ENCODE data around the gene TIGD6. TPM values are rescaled to one million over a fixed set of nuclear protein-coding genes. Genes with fewer than 3 reads are reported as not detected.

Gene TIGD6
- total and polyA plus RNA-seq, 5 experiments from 2014 or later = 2.7 to 6.3 (median 4.5) TPM

DNA sequence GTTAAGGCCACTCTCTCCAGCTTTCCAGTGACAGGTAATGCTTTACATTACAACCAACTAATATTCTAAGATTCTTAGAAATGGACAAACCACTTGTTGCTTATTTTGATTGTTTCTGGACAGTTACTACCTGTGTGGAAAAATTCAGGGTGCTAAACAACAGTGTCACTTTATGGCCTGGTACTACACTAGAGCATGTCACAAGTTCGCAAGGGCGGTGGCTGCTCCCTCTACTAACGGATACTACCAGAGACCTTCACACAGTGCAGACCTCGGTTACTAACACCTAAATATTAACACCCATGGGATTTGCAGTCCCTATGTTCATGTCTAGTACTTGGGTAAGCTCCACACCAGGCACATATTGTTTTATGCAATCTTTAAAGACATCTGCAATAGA, 13.5 kb upstream of the TIGD6 start:
- DNase-seq (no peak), ATAC-seq (no peak)
- no peaks in the 10 kb centered on the region for H3K27me3 Mint-ChIP-seq
- H3K36me3 Mint-ChIP-seq = peaks cover 27 to 96% (median 54%) of the 10 kb centered on the region in 3 donors
- POLR2A ChIA-PET = no interaction called here
- H3K27ac Mint-ChIP-seq = no peak overlapping the region
- H3K9me3 Mint-ChIP-seq = peaks cover 0 to 12% (median 0%) of the 10 kb centered on the region in 9 donors
- no peak overlapping the region for H3K4me3 Mint-ChIP-seq
- H3K4me1 Mint-ChIP-seq = peaks cover 2 to 8% (median 5%) of the 10 kb centered on the region in 4 donors

DNA sequence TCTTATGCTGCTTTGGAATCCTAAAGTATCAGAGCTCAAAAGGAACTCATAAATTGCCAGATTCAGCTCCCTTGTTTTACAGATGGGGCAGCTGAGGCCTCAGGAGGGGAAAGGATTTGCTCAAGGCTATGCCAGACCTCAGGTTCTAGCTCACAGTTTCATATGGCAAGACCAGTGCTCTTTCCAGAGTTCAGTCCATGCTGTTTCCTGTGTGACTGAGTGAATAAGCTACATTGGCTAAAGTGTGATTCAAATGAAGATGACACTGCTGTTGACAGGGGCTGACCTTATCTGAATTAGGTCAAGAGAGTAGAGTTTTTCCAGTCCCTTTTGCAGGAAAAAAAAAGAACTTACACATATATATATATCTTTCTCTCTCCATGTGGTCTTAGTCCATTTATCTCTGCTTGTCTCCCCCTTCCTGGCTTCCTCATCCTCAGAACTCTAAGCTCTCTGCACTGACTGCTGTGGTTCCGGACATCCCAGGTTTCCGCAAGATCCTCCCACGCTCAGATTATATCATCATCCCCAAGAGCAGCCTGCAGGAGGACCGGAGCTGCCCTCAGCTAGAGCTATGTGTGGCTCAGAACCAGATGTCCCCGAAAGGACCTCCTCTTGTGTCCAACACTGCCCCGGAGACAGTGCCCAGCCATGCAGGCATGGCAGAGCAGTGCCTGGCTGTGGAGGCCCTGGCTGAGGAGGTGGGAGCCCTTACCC, 9.4 kb upstream of the TIGD6 start:
- ATAC-seq (no peak), DNase-seq (no peak)
- Mint-ChIP-seq H3K9me3 (no peaks in the 10 kb centered on the region), H3K36me3 (peaks cover 16 to 94% (median 36%) of the 10 kb centered on the region in 3 donors), H3K27ac (peak overlapping the region in 1 of 10 donors; percentile 20), H3K4me1 (peaks cover 3 to 24% (median 14%) of the 10 kb centered on the region in 4 donors), H3K4me3 (no peak overlapping the region), H3K27me3 (no peaks in the 10 kb centered on the region)
- POLR2A ChIA-PET = interaction anchor here (0.9 kb wide), 1 partner anchor 10 kb away, joined by 3 read pairs; the partner anchor contains the start of gene TIGD6

DNA sequence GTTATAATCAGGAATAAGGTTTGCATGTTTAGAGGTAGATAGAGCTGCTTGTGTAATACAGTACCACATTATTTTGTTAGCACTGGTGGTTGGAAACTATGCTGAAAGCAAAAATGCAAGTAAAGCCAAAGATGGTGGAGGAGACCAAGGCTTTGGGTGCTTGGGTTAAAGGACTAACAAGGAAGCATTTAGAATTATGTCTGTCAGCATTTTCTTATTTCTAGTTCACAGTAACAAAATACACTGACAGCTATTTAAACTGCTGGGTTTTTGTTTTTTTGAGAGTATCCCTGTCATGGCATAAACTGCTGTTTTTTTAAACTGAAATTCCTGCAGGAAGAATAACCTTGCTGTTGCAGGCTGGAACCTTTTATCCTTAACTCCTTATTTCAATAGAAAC, 6.6 kb upstream of the TIGD6 start:
- Mint-ChIP-seq H3K4me3 (no peak overlapping the region), H3K27me3 (no peaks in the 10 kb centered on the region), H3K27ac (no peak overlapping the region), H3K36me3 (peaks cover 2 to 82% (median 15%) of the 10 kb centered on the region in 3 donors), H3K4me1 (peaks cover 10 to 43% (median 28%) of the 10 kb centered on the region in 4 donors), H3K9me3 (no peaks in the 10 kb centered on the region)
- POLR2A ChIA-PET = no interaction called here
- ATAC-seq = no peak
- DNase-seq = no peak

DNA sequence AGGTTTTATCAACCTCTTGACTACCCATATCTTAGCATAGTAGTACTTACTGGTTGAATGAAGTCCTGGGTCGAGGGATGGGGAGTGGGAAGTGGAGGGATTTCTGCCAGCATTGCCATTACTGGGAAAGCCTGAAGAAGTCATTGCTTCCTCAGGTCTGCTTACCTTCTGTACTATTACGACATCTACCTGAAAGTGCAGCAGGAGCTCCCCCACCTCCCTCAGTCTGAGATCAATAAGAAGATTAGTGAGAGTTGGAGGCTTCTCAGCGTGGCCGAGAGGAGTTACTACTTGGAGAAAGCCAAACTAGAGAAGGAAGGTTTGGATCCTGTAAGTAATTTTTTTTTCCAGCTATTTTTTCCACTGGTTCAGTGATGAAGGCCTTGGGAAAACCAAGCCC, 5.9 kb upstream of the TIGD6 start:
- H3K9me3 Mint-ChIP-seq = no peaks in the 10 kb centered on the region
- POLR2A ChIA-PET = no interaction called here
- H3K4me1 Mint-ChIP-seq = peaks cover 14 to 49% (median 33%) of the 10 kb centered on the region in 4 donors
- no peak overlapping the region for H3K4me3 Mint-ChIP-seq
- DNase-seq (no peak), ATAC-seq (no peak)
- H3K27ac Mint-ChIP-seq = peak overlapping the region in 2 of 10 donors; percentile 10 to 63
- H3K27me3 Mint-ChIP-seq = no peaks in the 10 kb centered on the region
- peaks cover 0 to 74% (median 13%) of the 10 kb centered on the region in 3 donors for H3K36me3 Mint-ChIP-seq

DNA sequence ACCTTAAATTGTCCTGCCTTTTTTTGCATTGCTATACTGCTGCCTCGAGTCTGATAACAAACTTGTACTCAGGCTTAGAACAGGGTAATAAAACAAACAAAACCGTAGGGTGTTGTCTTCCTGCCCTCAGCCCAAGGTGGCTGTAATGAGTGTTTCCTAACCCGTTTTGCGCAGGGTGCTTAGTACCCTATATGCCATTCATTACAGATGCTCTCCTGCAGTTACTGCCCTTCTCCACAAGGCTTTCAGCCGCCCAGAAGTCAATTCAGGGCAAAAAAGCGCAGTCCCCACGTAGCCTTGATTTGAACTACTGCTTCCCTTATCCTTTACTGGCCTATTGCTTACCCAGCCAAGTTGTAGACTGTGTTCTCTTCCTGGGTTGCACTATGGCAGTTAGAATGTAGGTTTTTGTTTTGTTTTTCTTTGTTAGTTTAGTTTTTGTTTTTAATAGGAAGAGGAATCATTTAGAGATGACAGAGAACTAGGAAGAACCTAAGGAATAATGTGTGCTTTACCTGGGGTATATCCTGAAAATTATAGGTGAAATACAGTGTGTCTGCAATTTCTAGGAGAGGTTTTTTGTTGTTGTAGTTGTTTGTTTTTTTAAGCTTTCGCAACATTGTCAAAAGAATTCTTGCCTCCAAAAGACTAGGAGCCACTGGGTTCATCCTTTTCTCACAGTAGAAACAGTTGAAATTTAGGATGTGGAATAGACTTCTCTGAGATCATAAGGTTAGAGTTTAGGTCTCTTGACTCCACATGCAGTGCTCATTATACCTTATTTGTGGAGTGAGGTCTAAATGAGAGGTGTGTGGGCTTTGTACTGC, 1.4 kb upstream of the TIGD6 start:
- no peaks in the 10 kb centered on the region for H3K9me3 Mint-ChIP-seq
- POLR2A ChIA-PET = interaction anchor here (0.6 to 1.8 kb wide), 5 partner anchors 10 to 1619 kb away, joined by 3 to 7 read pairs (median 3); partner anchors contain the start of gene RPS14
- H3K27ac Mint-ChIP-seq = peak overlapping the region; percentile 84 to 98 (median 94)
- H3K36me3 Mint-ChIP-seq = peaks cover 0 to 35% (median 8%) of the 10 kb centered on the region in 3 donors
- peak overlapping the region; percentile 75 to 98 (median 92) for H3K4me3 Mint-ChIP-seq
- ATAC-seq = peak; percentile 63 to 74
- H3K27me3 Mint-ChIP-seq = no peaks in the 10 kb centered on the region
- peak; percentile 26 to 72 (median 56) for DNase-seq
- H3K4me1 Mint-ChIP-seq = peaks cover 28 to 50% (median 44%) of the 10 kb centered on the region in 4 donors

DNA sequence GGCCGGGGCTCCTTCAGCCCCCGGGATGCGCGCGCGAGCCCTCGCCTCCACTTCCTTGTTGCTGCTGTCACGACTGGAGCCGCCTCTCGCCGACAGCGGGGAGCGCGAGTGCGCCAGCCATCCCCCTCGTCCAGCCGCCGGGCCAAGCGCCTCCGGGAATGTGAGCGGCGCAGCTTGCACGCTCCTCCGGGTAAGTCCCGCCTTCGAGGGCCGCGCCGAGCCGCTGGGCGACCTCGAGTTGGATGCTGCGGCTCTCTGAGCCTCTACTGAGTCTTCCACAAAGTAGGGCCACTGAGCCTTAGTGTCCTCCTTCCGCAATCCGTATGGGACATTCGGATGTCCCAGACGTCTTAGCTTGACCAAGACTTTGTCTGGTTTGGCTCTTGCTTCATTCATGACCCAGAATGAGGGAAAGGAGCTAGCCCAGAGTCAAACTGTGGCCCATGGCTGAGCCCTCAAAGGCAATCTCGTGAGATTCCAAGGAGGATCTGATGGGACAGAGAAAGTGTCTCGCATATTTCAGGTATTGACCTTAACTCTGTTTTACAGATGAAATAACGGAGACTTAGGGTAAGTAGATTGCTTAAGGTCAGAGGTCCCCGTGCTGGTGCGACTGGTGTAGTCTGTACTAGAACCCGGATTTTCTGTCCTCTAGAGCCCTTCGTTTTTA, 671 bp upstream of the TIGD6 start:
- no peaks in the 10 kb centered on the region for H3K27me3 Mint-ChIP-seq
- H3K9me3 Mint-ChIP-seq = no peaks in the 10 kb centered on the region
- POLR2A ChIA-PET = interaction anchor here (0.6 to 1.8 kb wide), 9 partner anchors 10 to 1619 kb away, joined by 3 to 11 read pairs (median 5); partner anchors contain the start of genes GRPEL2, PPARGC1B, RPS14 and SLC26A2
- DNase-seq (peak in 5 of 10 donors; percentile 1 to 36 (median 31)), ATAC-seq (peak; percentile 10 to 19)
- H3K4me1 Mint-ChIP-seq = peaks cover 28 to 48% (median 42%) of the 10 kb centered on the region in 4 donors
- peaks cover 0 to 31% (median 10%) of the 10 kb centered on the region in 3 donors for H3K36me3 Mint-ChIP-seq
- peak overlapping the region; percentile 84 to 98 (median 94) for H3K27ac Mint-ChIP-seq
- H3K4me3 Mint-ChIP-seq = peak overlapping the region; percentile 75 to 98 (median 92)

DNA sequence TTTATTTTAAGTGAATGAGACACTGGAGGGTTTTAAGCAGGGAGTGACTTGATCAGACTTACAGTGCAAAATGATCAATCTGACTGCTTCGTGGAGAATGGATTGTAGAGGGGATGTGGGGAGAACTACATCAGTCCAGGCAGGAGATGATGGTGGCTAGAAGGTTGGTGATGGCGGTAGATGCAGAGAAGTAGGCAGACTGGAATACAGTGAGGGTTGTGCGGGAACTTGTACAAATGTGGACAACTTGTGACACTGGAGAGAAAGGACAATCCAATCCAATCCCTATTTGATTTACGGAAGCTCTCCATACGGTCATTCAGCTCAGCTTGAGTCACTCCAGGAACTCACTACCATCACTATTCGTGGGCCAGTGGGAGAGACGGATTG, 593 bp downstream of the TIGD6 start:
- H3K4me3 Mint-ChIP-seq = peak overlapping the region; percentile 75 to 98 (median 90)
- no peaks in the 10 kb centered on the region for H3K9me3 Mint-ChIP-seq
- DNase-seq (no peak), ATAC-seq (no peak)
- POLR2A ChIA-PET = interaction anchor here (0.6 to 1.8 kb wide), 8 partner anchors 8 to 450 kb away, joined by 3 to 11 read pairs (median 6); partner anchors contain the start of genes PPARGC1B, RPS14 and SLC26A2
- no peaks in the 10 kb centered on the region for H3K27me3 Mint-ChIP-seq
- H3K27ac Mint-ChIP-seq = peak overlapping the region; percentile 84 to 96 (median 92)
- peaks cover 26 to 42% (median 40%) of the 10 kb centered on the region in 4 donors for H3K4me1 Mint-ChIP-seq
- peaks cover 0 to 32% (median 8%) of the 10 kb centered on the region in 3 donors for H3K36me3 Mint-ChIP-seq

DNA sequence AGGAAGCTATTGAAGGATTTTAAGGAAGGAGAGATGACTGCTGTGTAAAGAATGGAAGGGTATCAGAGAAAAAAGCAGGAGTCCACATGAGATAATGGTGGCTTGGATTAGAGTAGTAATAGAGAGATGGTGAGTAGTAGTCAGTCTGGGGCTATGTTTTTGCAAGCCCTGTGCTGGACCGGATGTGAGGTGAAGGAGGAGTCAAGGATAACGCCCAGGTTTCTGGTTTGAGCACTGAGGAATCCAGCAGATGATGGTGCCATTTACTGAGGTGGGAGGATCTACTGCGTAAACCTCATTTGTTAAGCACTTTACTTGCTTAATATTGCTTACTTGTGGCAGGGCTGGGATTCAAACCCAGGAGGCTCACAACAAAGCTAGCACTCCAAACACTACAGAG, 1.1 kb downstream of the TIGD6 start:
- Mint-ChIP-seq H3K27ac (peak overlapping the region; percentile 84 to 96 (median 92)), H3K27me3 (no peaks in the 10 kb centered on the region), H3K36me3 (peaks cover 0 to 27% (median 6%) of the 10 kb centered on the region in 3 donors), H3K9me3 (no peaks in the 10 kb centered on the region), H3K4me3 (peak overlapping the region; percentile 75 to 98 (median 90)), H3K4me1 (peaks cover 24 to 40% (median 39%) of the 10 kb centered on the region in 4 donors)
- POLR2A ChIA-PET = interaction anchor here (1.4 to 1.6 kb wide), 3 partner anchors 39 to 269 kb away, joined by 5 to 11 read pairs (median 6); partner anchors contain the start of genes PPARGC1B and SLC26A2
- no peak for ATAC-seq
- no peak for DNase-seq

DNA sequence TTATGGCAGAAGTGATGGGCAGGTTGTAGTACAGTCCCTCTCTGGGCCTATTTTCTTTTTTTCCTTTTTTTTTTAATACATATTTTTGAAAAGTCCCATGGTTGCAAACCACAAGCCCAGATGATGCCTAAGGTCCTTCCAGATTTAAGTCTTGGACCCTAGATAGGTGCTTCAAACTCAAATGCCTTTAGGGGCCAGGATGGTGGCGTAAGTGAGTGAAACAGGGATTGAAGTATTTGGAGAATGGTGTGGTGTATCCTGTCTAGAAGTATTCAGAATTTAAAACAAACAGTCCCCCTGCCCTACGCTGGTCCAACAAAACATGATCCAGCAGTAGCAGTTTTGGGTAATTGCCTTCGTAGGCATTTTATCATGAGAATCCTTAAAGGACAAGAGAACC, 2.2 kb downstream of the TIGD6 start:
- POLR2A ChIA-PET = interaction anchor here (0.6 kb wide), 1 partner anchor 38 kb away, joined by 3 read pairs; the partner anchor contains the start of gene SLC26A2
- Mint-ChIP-seq H3K36me3 (peaks cover 0 to 19% (median 2%) of the 10 kb centered on the region in 3 donors), H3K27me3 (no peaks in the 10 kb centered on the region), H3K4me1 (peaks cover 22 to 40% (median 32%) of the 10 kb centered on the region in 4 donors), H3K27ac (peak overlapping the region in 2 of 10 donors; percentile 32 to 84), H3K9me3 (no peaks in the 10 kb centered on the region), H3K4me3 (peak overlapping the region in 3 of 10 donors; percentile 1 to 75 (median 18))
- no peak for ATAC-seq
- DNase-seq = no peak

DNA sequence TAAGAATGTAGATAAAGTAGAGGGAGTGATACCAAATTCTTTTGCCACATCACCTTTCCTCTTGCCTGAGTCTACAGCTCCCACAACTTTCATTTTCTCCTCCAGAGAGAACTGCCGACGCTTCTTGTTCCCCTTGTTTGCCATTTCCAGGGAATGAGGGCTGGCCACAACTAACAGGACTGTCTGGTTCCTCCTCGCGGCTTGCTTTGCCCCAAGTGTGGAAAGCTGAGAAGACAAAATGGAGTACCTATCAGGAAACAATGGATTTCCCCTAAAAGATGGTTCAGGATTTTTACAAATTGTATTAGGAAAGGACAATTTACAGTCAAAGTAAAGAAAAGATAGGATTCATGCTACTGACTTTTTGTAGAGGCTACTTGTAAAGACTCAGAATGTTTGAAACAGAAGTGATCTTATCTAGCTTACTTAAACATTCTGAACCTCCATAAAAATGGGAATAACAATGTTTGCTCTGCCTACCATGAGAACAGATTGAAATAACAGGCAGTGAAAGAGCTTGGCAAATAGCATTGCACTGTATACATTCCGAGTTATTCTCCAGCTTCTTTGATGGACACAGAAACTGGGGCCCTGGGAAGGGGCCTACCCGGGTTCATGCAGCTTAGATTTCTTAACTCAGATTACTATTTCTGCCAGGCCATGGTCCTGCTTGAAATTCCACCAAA, 4.1 kb downstream of the TIGD6 start:
- peak overlapping the region in 2 of 10 donors; percentile 60 to 80 for H3K27ac Mint-ChIP-seq

DNA sequence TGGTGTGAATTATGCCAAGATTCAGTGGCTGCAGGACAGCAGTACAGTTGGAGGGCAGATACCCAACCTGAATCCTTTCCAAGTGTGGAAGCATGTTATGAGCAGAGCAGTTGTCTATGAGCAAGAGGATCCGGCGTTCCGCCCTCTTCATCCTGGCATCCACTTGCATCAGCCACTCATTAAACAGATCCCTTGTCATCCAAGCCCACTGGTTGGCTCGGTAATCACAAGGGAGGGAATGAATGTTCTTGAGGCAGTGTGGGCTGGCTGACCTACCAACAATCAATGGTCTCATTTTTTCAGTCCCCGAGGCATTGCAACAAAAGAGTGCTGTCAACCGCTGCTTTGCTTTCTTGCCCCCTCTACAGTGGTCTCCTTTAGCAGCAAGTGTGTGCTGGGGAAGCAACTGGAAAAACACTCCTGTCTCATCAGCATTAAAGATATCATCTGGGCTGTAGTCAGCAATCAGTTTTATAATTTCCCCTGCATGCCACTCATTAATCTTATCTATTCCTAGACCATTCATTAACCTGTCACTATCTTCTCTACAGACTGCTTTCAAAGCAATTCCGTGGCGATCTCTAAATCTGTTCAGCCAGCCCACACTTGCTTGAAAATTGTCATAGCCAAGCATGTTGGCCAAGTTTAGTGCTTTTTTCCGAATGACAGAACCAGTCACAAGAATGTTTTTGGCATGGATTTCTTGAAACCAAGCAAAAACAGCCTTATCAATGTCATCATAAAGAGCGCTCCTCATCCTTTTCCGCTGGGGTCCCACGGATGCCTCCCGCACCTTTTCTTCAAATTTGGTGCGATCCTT, 4.9 kb downstream of the TIGD6 start:
- POLR2A ChIA-PET = no interaction called here
- H3K9me3 Mint-ChIP-seq = no peaks in the 10 kb centered on the region
- no peaks in the 10 kb centered on the region for H3K27me3 Mint-ChIP-seq
- peaks cover 0 to 16% (median 2%) of the 10 kb centered on the region in 3 donors for H3K36me3 Mint-ChIP-seq
- no peak overlapping the region for H3K4me3 Mint-ChIP-seq
- peaks cover 13 to 20% (median 14%) of the 10 kb centered on the region in 4 donors for H3K4me1 Mint-ChIP-seq
- DNase-seq (no peak), ATAC-seq (no peak)
- peak overlapping the region in 2 of 10 donors; percentile 60 to 80 for H3K27ac Mint-ChIP-seq

More for the DNA sequence above, 4.1 kb downstream of the TIGD6 start:
- no peaks in the 10 kb centered on the region for H3K27me3 Mint-ChIP-seq
- H3K9me3 Mint-ChIP-seq = no peaks in the 10 kb centered on the region
- ATAC-seq (no peak), DNase-seq (no peak)
- peaks cover 0 to 16% (median 2%) of the 10 kb centered on the region in 3 donors for H3K36me3 Mint-ChIP-seq
- POLR2A ChIA-PET = no interaction called here
- H3K4me3 Mint-ChIP-seq = no peak overlapping the region
- peaks cover 13 to 20% (median 15%) of the 10 kb centered on the region in 4 donors for H3K4me1 Mint-ChIP-seq
